HG02973 (cell line): Measurements from ENCODE around the gene PRDM11.
"Not testable (repeated sequence)": the region's sequence is repeated elsewhere in the genome, so short reads cannot be mapped to it uniquely, and the experiment has no call there.

Experiments
- ATAC-seq: cut with Tn5 transposase; IDR thresholded peaks from one replicate; pipeline ENCODE4 v1.9.1; 2021; ENCODE audit warnings: moderate library complexity; ENCODE audit not compliant: unreplicated experiment

The PRDM11 gene

DNA sequence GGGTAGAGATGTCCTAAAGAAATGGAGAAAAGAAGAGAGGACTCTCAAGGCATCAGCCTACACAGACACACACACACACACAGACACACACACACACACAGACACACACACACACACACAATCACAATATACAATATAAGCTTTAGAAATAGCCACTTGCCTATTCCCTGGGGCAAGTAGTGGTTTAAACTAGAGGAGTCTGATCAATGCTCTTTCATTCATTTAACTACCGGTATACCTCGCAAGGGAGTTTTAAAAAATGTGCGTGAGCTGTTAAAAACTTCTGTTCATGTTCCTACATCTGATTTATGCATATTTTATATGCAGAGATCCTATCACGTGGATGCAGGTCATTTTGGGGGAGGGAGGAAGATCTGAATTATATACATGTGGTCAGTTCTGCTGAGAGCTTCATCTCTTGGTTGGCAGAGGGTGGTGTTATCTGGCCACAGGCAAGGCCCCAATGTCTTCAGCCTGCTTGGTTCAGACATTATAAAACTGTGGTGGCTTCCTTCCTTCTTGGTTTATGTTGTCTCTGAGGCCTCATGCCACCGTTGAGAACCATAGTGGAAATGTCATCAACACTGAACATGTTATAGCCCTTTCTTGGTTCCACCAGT, 83.1 kb downstream of the PRDM11 start:
- no peak for ATAC-seq

- no peak for ATAC-seq
Measured at GRCh38 chr11:45232341-45233080, 86.1 kb downstream of the PRDM11 start.

GRCh38 chr11:45233121-45233803, 86.8 kb downstream of the PRDM11 start:
- ATAC-seq: no peak

DNA sequence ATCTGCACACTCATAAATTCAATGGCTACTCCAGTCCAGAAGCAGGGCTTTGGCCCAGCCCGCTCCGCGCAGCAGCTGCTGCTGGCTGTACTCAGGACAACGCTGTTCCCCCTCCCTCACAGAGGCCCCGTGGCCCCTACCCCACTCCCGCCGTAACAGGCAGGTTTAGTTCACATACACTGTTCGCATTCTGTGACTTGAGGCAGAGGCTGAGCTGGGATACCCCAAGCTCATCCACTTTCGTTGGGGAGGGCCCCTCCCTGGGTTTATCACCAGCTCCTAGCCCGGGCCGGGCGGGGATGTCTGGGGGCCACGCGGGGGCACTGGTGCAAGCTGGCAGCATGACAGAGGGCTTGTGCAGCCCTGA, 87.3 kb downstream of the PRDM11 start:
- no peak for ATAC-seq

- ATAC-seq: no peak
Measured at GRCh38 chr11:45234306-45235006, 88.0 kb downstream of the PRDM11 start.

DNA sequence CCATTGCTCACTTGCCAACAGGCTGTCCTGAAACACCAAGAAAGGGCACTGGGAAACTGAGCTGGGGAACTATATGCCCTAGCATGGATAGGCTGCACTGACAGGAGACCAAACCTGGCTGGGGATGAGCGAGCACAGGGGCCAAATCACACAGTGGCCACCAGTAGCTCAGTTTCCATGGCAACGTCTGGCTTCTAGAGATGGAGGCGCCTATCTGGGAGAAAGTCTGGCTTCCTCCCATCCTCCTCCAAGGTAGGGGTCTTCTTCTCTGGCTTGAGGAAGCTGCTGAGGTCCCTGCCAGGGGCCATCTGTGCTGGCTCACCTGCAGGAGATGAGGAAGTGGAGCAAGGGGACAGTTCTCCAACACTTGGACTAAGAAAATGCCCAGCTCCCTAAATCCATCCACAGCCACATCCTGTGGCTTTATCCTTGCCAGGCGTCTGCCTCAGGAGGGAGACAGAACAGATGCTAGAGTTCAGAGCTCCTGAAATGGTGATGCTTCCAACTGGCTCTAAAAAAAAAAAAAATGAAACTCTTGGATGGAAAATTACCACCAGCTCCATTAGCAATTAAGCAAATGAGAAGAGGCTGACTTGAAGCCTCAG, 91.4 kb downstream of the PRDM11 start:
- no peak for ATAC-seq

GRCh38 chr11:45238724-45239123, 92.3 kb downstream of the PRDM11 start:
- no peak for ATAC-seq

GRCh38 chr11:45239733-45240132, 93.3 kb downstream of the PRDM11 start:
- no peak for ATAC-seq

- ATAC-seq: no peak
Measured at GRCh38 chr11:45243967-45244366, 97.5 kb downstream of the PRDM11 start.

GRCh38 chr11:45245218-45246045, 99.0 kb downstream of the PRDM11 start:
- no peak for ATAC-seq

DNA sequence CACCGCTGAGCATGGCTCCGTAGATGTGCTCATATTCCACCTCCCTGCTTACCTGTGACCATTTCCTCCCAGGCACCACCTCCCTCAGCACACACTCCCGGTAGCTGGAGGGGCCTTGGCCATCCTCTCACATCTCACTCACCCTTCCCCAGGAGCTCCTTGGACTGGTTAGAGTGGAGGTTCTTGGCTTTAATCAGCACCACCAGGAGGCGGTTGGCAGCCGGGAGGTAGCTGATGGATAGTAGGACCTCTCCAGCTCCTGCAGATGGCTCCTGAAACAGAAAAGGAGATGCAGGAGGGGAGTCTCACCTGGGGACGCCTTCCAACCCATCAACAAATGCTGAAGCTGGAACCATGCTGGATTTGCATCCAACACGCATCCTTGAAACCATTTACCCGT, 99.8 kb downstream of the PRDM11 start:
- no peak for ATAC-seq

GRCh38 chr11:45247433-45247832, 101.0 kb downstream of the PRDM11 start:
- no peak for ATAC-seq

GRCh38 chr11:45248501-45249011, 102.1 kb downstream of the PRDM11 start:
- ATAC-seq: no peak

GRCh38 chr11:45249372-45249771, 102.9 kb downstream of the PRDM11 start:
- not testable (repeated sequence) for ATAC-seq

DNA sequence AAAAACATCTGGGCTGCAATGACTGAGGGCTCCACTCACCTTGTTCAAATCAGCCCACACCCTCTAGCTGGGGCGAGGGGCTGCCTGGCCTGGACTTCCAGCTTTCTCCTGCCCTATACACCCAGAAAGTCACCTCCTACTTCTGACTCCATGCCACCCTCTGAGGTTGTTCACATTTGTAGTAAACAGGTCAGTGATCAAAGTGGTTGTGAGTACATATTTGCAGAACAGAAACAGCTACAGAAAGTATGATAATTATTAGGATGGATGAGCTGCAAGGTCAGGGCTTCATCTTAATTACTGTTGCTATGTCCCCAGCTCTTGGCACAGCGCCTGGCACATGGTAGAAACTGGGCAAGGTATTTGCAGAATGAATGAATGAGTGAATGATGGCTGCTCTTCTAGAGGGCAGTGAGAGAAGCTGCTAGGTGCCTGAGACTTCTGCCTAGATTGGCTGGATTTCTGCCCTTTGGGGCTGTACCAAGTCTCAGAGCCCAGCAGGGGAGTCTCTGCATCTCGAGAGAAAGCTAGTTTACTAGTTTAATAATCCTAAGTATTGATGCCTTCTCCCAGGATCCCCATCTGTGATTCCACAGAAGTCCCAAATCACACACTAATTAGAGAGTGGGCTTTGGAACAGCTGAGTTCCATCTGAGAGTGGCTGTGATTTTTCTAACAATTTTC, 103.7 kb downstream of the PRDM11 start:
- ATAC-seq: no peak

- ATAC-seq: no peak
Measured at GRCh38 chr11:45252134-45252856, 105.9 kb downstream of the PRDM11 start.

GRCh38 chr11:45252877-45253276, 106.4 kb downstream of the PRDM11 start:
- ATAC-seq: no peak

DNA sequence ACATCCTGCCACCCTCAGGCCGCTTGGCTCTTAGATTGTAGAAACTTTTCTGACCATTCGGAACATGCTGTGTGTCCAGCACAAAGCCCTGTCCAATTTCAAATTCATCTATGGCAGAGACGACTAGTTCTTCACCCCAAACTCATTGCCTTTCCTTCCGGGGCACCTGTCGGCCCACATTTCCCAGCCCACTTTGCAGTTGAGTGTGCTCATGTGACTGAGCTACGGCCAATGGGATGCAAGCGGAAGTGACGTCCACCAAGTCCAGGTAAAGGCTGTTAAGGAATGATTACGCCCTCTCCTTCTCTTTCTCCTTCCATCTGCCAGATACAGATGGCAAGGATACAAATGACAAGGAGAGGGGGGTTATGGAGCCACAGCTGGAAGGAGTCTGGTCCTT, 107.2 kb downstream of the PRDM11 start:
- no peak for ATAC-seq

DNA sequence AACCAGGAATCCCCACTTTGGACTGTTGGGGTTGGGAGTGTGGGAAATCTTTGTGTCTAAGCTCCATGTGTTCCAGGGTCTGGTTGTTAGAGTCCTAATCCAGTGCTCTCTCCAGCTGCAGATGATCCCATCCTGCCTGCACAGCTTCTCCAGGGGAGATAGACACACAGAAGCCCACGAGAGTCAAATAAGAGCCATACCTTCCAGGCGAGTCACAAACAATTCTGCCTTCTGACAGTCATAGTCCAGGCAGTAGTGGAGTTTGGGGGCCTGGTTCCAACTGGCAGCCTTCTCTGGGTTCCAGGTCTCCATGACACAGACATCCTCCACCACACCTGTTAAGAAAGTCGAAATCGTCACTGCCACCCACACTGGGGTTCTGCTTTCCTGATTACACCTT, 107.6 kb downstream of the PRDM11 start:
- no peak for ATAC-seq
